ES-I3 (cell line): Measurements from ENCODE around the gene PITPNM3.

Experiments
- H3K36me3 ChIP-seq: 2 replicates; pipeline ENCODE4 v1.6.1; 2013; ENCODE audit warnings: mild to moderate bottlenecking, low read length, control low read depth, moderate library complexity; ENCODE audit not compliant: insufficient read depth
- H3K4me1 ChIP-seq: 2 replicates; pipeline ENCODE4 v1.6.1; 2013; ENCODE audit warnings: mild to moderate bottlenecking, control low read depth, low read length; ENCODE audit not compliant: insufficient read depth
- H3K9ac ChIP-seq: 2 replicates; pipeline ENCODE4 v1.6.1; 2013; ENCODE audit warnings: low read depth, mild to moderate bottlenecking, low read length, moderate library complexity
- H3K9me3 ChIP-seq: 2 replicates; pipeline ENCODE4 v1.6.1; 2013; ENCODE audit warnings: mild to moderate bottlenecking, low read length, moderate library complexity; ENCODE audit not compliant: control insufficient read depth, insufficient read depth

PITPNM3 gene

DNA sequence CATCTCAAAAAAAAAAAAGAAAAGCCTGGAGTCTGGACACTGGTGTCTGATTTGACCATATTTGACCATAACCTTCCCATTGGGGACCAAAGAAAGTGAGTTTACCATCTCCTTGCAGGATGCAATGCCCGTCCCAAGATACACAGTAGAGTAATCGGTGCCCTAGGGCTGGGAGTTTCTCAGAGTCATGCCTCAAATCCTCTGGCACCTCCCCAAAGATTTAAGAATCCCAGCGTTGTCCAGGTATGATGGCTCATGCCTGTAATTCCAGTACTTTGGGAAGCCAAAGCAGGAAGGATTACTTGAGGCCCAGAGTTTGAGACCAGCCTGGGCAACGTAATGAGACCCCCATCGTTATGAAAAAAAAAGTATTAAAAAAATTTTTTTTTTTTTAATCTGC lies 5.0 kb downstream of the PITPNM3 start:
- H3K4me1 ChIP-seq, result peaks cover 18% of the 10 kb centered on the region
- no peak overlapping the region for H3K9ac ChIP-seq
- H3K9me3 ChIP-seq, result no peaks in the 10 kb centered on the region
- no peaks in the 10 kb centered on the region for H3K36me3 ChIP-seq

DNA sequence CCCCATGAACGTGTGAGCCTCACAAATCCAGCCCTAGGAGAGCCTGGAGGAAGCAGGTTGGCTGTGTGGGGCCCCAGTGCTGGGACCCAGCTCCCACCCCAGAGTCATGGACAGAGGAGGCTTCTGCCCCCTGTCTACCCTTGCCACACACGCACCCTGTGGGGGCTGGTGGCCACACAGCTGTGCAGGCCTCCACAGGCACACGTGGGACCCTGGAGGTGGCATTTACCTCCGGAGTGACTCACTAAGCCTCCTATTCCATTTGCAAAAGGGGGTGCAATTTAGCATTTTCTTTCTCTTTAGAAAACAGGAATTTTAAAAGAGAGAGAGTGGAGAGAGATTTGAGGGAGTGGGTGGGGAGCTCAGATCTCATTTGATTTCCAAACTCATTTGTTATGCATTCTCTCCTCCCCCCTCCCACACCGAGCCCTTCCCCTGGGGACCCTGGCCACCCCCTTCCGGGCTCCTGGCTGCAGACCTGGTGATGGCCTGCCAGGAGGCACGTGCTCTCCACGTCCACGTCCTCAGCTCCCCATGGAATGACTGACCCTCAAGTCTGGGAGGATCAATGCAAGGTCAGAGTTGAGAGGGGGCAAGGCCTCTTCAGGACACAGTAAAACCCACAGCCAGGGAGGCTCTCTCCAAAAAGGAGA lies 6.8 kb downstream of the PITPNM3 start:
- Histone ChIP-seq H3K36me3 (no peaks in the 10 kb centered on the region), H3K9me3 (no peaks in the 10 kb centered on the region), H3K4me1 (peaks cover 20% of the 10 kb centered on the region), H3K9ac (no peak overlapping the region)

DNA sequence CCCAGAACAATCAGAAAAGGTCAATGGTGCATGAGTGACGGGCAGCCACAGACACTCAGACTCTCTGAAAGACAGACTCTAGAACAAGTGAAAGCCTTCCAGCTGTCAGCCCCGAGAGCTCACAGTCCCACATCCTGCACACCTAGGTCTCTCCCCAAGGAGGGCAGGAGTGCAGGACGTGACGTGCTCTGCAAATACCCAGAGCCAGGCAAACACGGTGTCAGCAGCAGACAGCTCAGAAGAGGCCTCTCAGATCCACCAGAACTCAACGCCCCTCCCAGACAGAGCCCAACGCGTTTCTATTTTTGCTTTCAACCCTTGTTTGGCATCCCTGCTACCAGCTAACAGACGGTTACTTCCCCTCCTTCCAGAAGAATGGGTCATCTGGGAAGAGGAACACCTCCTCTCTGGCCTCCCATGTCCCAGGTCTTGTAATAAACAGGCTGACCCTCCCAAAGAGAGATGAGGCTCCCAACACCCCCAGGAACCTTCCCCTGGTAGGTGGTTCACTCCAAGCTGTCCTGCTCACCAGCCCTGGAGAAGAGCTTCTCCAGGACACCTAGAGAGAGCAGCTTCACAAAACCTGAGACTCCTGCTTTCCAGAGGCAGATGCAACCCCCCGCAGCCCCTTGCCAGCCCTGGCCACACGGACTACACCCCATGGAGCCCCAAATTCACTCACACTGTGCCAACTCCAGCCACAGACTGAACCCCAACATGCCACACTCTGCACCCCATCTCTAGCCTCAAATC lies 7.6 kb downstream of the PITPNM3 start:
- H3K36me3 ChIP-seq, result no peaks in the 10 kb centered on the region
- peaks cover 20% of the 10 kb centered on the region for H3K4me1 ChIP-seq
- H3K9ac ChIP-seq, result no peak overlapping the region
- H3K9me3 ChIP-seq, result no peaks in the 10 kb centered on the region

DNA sequence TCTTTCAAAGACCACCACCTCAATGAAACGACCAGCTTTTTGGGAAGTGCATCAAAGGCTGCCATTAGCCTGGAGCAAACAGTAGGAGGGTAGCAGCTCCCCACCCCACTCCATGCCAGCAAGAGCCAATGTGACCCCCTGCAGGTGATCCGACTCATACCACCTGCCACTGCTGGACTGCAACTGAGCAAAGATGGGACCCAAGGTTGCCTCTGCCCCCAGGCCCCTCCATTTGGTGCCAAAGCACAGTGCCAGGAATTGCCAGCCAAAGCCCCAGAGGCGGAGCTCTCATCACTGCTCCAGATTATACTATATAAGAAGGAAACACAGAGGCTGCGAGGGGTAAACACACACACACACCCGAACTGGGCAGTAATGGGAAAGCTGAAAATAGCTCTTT lies 8.3 kb downstream of the PITPNM3 start:
- no peaks in the 10 kb centered on the region for H3K36me3 ChIP-seq
- H3K9me3 ChIP-seq, result no peaks in the 10 kb centered on the region
- H3K4me1 ChIP-seq, result peaks cover 20% of the 10 kb centered on the region
- no peak overlapping the region for H3K9ac ChIP-seq

DNA sequence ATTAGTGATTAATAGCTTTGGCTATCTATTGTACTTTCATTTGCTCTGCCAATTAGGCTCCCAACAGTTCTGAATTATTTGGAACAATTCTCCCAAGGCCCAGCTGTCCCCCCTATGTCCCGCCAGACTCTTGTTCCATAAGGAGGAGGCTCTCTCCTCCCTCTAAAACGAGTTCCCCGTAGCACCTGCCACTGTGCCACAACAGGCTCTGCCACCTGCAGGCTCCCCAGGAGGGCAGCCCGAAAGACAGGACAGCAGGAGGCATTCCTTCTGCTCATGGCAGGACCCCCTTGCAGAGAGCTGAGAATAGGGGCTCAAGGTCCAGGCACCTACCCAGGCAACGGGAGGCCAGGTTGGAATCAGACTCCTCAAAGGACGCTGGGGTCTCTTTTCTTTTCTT lies 9.0 kb downstream of the PITPNM3 start:
- Histone ChIP-seq H3K9me3 (no peaks in the 10 kb centered on the region), H3K4me1 (peaks cover 18% of the 10 kb centered on the region), H3K9ac (no peak overlapping the region), H3K36me3 (no peaks in the 10 kb centered on the region)

DNA sequence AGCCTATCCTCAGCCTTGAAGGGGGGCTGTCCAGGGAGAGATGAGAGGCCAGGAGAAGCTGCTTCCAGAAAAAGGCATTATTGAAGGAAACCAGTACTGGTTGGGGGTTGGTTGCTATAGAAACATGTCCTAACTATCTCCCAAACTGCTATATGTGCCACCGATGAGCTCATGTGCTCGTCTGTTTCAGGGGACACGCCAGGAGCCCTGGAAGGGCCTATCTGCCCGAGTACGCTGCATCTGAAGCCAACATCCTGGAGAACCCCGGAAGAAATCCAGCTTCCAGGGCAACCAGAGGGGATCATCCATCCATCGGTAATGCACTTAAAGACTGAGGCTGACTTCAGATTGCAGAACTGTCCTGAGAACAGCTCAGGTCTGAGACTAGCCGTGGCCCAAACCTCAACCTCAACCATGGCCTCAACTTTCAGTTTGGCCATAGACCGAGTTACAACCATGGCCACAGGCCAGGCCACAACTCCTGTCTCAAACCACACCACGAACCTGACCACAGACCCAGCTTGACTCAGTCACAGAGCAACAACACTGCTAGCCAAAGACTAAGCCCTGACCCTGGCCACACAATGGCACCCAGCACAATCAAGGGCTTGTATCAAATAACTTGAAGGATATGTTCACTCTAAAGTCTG lies 10.2 kb downstream of the PITPNM3 start:
- no peaks in the 10 kb centered on the region for H3K9me3 ChIP-seq
- peaks cover 21% of the 10 kb centered on the region; the same call in 1 of the 2 replicates for H3K4me1 ChIP-seq
- no peak overlapping the region for H3K9ac ChIP-seq

DNA sequence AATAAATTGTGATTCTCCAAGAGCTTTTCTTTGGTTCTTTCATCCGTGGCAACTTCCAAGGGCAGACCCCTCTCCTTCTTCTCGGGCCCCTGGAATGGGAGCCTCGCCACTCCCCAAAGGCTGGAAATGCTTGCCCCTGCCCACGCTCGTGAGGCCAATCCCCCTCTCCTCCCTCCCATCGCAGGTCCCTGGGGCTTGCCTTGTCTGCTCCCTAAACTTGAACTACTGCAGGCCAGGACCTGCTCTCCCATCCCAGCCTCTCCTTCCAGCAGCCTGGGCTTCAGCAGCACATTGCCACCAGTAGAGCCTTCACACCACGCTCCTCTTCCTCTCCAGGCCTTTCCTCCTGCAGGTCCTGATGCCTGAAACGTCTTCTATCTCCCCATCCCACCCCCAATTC lies 11.1 kb downstream of the PITPNM3 start:
- Histone ChIP-seq H3K9ac (no peak overlapping the region), H3K4me1 (peaks cover 21% of the 10 kb centered on the region; the same call in 1 of the 2 replicates), H3K9me3 (no peaks in the 10 kb centered on the region), H3K36me3 (no peaks in the 10 kb centered on the region)

More for the DNA sequence above, 10.2 kb downstream of the PITPNM3 start:
- H3K36me3 ChIP-seq, result no peaks in the 10 kb centered on the region

DNA sequence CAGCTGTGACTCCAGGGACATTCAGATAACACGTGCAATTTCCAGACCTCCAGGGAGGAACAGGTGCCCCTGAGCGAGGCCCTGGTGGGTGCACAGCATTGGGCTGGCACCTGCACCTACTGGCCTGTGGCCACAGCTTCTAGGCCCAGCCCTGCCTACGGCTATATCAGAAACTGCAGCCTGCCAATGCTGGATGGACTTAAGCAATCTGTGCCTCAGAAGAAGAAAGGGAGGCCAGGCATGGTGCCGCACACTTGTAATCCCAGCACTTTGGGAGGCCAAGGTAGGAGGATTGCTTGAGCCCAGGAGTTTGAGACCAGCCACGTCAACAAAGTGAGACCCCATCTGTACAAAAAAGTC lies 12.4 kb downstream of the PITPNM3 start:
- H3K9me3 ChIP-seq, result no peaks in the 10 kb centered on the region
- peaks cover 14% of the 10 kb centered on the region; the same call in 1 of the 2 replicates for H3K4me1 ChIP-seq
- H3K36me3 ChIP-seq, result no peaks in the 10 kb centered on the region
- H3K9ac ChIP-seq, result no peak overlapping the region

DNA sequence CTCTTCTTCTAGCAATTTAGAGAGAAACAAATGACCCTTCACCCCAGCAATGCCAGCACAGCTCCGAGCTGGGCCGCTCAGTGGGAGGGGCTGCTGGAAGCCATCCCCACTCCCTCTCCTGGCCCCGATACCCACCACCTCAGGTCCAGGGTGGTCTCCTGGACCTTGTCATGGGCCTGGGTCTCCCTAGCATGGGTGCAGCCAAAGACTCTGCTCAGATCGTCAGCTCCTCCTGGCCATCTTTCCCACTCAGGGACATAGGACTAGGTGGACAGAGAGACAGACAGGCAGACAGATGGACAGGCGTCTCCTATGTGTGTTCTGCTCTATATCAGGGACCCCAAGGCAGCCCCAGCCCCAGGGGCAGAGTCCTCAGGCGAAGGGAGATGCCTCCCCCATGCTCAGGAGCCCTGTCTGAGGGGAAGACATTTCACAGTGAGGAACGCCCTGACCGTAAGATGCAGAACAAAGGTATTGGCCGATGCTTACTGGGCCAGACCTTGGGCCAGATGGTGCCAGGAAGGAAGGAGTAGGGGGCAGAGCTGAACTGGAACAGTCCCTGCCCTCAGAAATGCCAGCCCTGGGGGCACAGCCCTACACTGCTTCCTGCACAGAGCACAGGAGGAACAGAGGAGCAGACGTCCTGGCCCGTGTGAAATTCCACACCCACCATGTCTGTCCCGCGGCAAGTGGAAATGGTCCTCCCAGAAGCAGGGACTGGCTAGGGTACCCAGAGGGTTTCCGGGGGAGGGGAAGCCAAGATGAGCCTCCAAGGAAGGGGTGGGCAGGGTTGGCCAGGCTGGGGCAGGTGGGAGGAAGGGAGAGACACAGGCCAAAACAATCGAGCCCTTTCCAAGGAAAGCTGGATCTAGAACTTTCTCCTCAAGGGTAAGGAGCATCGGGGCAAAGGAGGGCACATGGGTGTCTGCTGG lies 13.0 kb downstream of the PITPNM3 start:
- Histone ChIP-seq H3K36me3 (no peaks in the 10 kb centered on the region), H3K4me1 (peaks cover 14% of the 10 kb centered on the region; the same call in 1 of the 2 replicates), H3K9me3 (no peaks in the 10 kb centered on the region), H3K9ac (no peak overlapping the region)

DNA sequence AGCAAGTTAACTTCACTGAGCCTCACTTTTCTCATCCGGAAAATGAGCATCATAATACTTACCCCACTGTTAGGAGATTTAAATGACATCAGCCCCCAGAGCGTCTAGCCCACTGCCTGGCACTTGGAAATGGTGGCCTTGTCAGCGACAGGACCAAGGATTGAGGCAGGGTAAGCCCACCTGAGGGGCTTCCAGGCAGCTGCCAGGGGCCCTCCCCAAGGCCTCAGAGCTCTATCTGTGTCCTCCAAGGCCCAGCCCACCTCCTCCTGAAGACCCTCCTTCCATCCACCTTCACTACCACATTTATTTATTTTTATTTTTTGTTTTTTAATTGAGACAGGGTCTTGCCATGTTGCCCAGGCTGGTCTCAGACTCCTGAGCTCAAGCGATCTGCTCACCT lies 13.8 kb downstream of the PITPNM3 start:
- Histone ChIP-seq H3K4me1 (peaks cover 14% of the 10 kb centered on the region; the same call in 1 of the 2 replicates), H3K9ac (no peak overlapping the region), H3K36me3 (no peaks in the 10 kb centered on the region), H3K9me3 (no peaks in the 10 kb centered on the region)

DNA sequence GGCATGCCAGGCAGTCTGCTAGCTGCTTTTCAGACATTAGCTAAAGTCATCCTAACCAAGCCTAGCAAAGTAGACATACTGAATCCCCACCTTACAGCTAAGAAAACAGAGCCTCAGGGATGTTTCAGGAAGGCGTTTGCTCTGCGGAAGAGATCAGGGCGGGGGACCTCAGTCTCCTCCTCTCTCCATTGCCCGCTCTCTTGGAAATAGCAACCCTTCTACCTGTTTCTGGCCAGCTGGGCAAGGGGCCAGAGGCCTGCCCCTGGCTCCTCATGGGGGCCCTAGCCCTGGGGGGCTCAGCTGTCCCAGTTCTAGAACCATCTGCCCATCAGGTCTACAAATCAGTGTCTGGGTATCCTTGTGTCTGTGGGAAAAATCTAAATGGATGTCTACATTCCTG lies 14.5 kb downstream of the PITPNM3 start:
- H3K9me3 ChIP-seq, result no peaks in the 10 kb centered on the region
- no peaks in the 10 kb centered on the region for H3K36me3 ChIP-seq
- H3K9ac ChIP-seq, result no peak overlapping the region
- peaks cover 14% of the 10 kb centered on the region; the same call in 1 of the 2 replicates for H3K4me1 ChIP-seq

DNA sequence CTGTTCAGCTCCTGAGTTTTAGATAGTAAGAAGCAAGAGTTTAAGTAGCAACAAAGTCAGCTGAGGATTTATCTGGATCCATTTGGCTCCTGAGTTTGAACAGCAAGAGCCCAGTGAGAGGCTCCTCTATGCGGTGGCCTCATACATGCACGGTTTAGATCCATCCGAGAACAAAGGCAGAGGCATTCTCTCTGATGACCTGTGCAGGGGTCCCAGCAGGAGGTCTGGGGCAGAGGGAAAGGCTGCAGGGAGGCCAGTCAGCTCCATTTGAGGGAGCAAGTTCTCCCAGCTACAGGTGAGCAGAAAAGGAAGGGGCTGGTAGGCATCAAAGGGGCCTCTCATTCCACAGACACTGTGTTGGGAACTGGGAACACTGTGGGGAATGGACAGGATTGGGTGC lies 16.5 kb downstream of the PITPNM3 start:
- H3K36me3 ChIP-seq, result no peaks in the 10 kb centered on the region
- peaks cover 11% of the 10 kb centered on the region; the same call in 1 of the 2 replicates for H3K4me1 ChIP-seq
- no peaks in the 10 kb centered on the region for H3K9me3 ChIP-seq
- no peak overlapping the region for H3K9ac ChIP-seq

DNA sequence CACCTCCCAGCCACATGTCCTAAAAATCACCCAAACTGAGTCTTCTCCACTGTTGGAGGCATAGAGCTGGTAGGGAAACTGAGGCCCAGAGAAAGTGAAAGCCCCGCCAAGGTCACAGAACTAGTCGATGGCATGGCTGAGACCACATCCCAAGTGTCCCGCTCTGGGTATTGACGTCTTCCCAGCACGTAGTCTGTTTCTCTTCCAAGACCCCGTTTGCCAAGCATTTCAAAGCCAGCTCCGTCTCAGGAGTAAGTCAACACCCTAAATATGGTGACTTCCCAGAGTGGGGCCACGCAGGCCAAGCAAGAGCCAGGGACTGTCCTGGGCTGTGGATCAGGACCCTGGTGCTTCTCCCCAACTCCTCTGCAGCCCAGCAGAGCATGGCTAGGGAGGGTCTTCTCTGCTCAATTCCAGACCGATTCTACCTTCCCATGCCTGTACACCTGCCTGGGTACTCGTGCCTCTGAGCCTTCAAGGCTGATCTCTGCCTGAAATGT lies 19.7 kb downstream of the PITPNM3 start:
- Histone ChIP-seq H3K36me3 (no peaks in the 10 kb centered on the region), H3K4me1 (peaks cover 6% of the 10 kb centered on the region; the same call in 1 of the 2 replicates), H3K9ac (no peak overlapping the region), H3K9me3 (no peaks in the 10 kb centered on the region)

DNA sequence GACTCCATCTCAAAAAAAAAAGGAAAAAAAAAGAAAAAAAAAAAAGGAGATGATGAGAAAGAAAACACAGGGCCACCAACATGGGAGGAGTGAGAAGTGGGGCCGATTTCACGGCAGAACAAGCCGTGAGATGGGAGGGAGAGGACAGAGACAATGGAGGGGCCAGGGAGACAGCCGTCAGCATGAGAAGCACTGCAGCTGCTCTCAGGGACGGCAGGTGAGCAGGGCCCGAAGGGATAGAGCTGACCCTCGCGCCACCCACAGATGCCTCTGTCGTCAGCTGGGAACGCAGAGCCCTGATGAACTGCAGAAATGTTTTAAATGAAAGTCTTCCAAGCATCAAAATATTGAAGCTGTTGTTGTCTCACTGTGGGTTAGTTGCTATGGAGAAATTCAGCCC lies 20.3 kb downstream of the PITPNM3 start:
- peaks cover 3% of the 10 kb centered on the region; the same call in 1 of the 2 replicates for H3K4me1 ChIP-seq
- H3K9ac ChIP-seq, result no peak overlapping the region
- H3K9me3 ChIP-seq, result no peaks in the 10 kb centered on the region
- no peaks in the 10 kb centered on the region for H3K36me3 ChIP-seq
